Fibroblast of villous mesenchyme (primary cell): ENCODE measurements around the gene SLC5A11. TPM values are rescaled to one million over a fixed set of nuclear protein-coding genes. Genes with fewer than 3 reads are reported as not detected.
A peak's percentile ranks its signal among the peaks of the same experiment; 100 is the strongest.

Experiments
- DNase-seq: peaks from one replicate; pipeline ENCODE4 v3.0.0-alpha.2; 2010; ENCODE audit warnings: low read depth
- H3K4me3 ChIP-seq: 2 replicates; pipeline ENCODE4 v1.5.1; 2011; ENCODE audit warnings: low read depth, mild to moderate bottlenecking, low read length
- total RNA-seq: library from RNA; depleted of rRNA; stranded (reverse); fragments of >200 nt; gene quantifications from 2 replicates; pipeline ENCODE4 v1.2.3, GENCODE V29; 2012
- TF ChIP-seq, protein P1 (sequence below): IDR thresholded peaks from 2 replicates; pipeline ENCODE4 v1.5.1; 2012; ENCODE audit warnings: low read depth, mild to moderate bottlenecking, low read length; ENCODE audit not compliant: insufficient read depth

SLC5A11 gene
- total RNA-seq, 1 donor = not detected

DNA sequence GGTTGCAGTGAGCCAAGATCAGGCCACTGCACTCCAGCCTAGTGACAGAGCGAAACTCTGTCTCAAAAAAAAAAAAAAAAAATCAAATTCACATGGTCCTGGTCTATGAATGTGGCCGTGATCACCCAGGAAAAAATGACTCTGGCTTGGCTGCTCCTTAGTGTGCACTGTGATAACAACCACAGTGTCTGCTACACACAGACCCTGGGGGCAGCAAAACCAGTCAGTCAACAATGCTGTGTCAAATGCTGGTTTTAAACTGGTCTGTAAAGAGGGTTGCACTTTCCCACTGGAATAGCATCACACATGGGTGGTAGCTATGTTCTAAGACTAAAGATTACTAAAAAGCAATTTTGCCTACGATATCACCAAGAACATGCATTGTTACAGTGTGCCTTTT, 98.4 kb downstream of the SLC5A11 start:
- H3K4me3 ChIP-seq = no peak overlapping the region
- TF ChIP-seq, protein P1, sequence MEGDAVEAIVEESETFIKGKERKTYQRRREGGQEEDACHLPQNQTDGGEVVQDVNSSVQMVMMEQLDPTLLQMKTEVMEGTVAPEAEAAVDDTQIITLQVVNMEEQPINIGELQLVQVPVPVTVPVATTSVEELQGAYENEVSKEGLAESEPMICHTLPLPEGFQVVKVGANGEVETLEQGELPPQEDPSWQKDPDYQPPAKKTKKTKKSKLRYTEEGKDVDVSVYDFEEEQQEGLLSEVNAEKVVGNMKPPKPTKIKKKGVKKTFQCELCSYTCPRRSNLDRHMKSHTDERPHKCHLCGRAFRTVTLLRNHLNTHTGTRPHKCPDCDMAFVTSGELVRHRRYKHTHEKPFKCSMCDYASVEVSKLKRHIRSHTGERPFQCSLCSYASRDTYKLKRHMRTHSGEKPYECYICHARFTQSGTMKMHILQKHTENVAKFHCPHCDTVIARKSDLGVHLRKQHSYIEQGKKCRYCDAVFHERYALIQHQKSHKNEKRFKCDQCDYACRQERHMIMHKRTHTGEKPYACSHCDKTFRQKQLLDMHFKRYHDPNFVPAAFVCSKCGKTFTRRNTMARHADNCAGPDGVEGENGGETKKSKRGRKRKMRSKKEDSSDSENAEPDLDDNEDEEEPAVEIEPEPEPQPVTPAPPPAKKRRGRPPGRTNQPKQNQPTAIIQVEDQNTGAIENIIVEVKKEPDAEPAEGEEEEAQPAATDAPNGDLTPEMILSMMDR = no peak
- DNase-seq = no peak

DNA sequence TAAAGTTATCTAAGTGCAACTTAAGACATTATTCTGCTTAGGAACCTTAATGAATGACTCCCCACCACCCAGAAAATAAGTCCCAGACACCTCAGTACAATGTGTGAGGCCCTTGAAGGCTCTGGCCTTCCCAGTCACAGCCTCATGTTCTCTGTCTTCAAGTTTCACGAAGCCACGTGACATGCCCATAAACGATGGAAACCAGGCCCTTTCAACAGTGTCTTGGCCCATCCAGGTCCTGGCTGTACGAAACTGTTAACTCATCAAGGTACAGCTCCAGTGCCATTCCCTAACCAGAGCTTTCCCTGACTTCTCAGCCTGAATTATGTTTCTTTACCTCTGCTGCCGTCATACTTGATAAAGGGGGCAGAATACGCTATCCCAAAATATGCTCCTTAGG, 100.4 kb downstream of the SLC5A11 start:
- no peak for DNase-seq
- TF ChIP-seq, protein P1 = no peak
- no peak overlapping the region for H3K4me3 ChIP-seq

DNA sequence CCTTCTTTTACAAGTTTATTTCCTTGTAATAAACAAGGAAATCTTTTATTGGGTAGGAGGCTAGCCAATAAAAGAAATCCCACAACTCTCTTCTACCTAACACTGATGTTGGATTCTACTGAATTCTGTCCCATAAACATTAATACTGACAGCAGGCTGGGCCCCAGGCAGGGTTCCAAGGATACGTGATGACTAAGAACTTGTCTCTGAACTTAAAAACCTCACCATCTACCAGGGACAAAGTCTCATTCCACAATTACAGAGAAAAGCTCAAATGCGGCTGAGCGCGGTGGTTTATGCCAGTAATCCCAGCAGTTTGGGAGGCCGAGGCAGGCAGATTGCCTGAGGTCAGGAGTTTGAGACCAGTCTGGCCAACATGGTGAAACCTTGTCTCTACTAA, 104.5 kb downstream of the SLC5A11 start:
- TF ChIP-seq, protein P1 = no peak
- peak; percentile 49 for DNase-seq
- no peak overlapping the region for H3K4me3 ChIP-seq

DNA sequence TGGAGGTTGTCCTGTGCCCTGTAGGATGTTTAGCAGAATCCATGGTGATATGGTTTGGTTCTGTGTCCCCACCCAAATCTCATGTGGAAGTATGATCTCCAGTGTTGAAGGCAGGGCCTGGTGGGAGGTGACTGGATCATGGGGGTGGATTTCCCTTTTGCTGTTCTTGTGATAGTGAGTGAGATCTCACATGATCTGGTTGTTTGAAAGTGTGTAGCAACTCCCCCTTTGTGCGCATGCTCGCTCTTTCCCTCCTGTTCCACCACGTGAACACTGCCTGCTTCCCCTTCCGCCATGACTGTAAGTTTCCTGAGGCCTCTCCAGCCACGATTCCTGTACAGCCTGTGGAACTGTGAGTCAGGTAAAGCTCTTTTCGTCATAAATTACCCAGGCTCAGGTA, 107.5 kb downstream of the SLC5A11 start:
- TF ChIP-seq, protein P1 = no peak
- DNase-seq = no peak
- no peak overlapping the region for H3K4me3 ChIP-seq

DNA sequence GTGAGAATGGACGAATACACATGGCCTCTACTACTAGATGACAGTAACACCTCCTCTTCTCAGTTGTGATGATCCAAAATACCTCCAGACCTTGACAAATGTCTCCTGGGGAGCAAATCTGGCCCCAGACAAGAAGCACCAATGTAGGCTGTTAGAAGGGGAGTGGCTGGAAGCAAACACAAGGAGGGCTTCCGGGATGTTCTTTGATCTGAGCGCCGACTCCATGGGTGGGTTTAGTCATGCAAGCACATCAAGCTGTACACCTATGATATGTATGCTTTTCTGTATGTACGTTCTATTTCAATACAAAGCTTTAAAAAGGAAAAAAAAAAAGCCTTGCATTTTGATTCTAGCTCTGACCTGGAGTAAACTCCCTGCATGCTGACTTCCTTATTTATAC, 108.0 kb downstream of the SLC5A11 start:
- TF ChIP-seq, protein P1 = no peak
- DNase-seq = no peak
- H3K4me3 ChIP-seq = no peak overlapping the region

DNA sequence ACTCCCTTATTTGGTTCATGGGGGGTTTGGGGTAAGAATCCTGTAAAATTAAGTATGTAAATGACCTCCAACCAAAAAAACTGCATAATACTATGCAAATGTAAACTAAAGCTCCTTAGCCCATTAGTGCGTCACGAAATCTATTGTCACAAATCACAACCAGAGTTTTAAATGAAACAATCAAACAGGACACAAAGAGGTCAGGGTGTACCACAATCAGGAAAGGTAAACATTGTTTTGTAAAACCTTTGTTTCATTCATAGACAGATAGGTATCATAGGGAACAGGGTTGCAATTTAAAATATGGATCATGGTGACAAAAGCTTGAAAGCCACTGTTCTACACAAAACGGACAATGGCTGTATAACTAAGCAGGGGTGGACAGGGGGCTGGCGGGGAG, 108.4 kb downstream of the SLC5A11 start:
- no peak for DNase-seq
- H3K4me3 ChIP-seq = no peak overlapping the region
- TF ChIP-seq, protein P1 = no peak

DNA sequence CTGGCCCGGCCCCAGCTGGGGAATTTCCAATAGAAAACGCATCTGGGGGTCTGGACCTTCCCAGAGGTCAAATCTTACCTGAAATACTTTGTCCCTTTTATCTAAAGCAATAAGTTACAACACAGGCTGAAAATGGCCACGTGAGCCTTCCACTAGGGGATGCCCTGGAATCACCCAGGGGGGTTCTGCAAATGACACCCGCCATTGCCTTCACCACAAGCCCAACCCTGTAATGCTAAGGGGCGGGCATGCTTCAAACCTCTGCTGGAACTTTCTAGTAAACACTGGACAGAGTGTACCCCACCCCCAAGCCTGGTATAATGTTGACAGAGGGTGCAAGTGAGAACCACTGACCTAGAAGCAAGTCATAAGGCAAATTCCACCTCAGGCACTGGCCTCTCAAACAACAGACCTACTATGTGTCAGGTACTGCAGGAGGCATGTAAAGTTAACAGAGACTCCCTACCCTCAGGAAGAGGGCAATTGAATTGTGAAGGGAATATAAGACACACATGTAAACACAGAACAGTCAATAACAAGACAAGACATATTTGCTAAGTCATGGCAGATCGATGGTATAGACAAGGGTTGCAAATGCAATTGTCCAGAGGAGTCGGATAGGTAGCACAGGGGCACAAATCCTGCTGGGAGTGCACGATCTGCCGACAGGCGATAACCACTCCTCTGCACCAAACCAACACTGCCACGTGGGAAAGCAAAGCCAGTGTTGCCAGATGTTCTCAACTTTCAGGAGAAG, 110.4 kb downstream of the SLC5A11 start:
- H3K4me3 ChIP-seq = no peak overlapping the region
- DNase-seq = no peak
- TF ChIP-seq, protein P1 = no peak
